GM18508 (cell line): ENCODE results near the gene XKR8.
"Not testable (repeated sequence)": the region's sequence is repeated elsewhere in the genome, so short reads cannot be mapped to it uniquely, and the experiment has no call there.

ENCODE experiments used
- ATAC-seq: cut with Tn5 transposase; IDR thresholded peaks from one replicate; pipeline ENCODE4 v1.9.1; 2021; ENCODE audit warnings: moderate number of reproducible peaks; ENCODE audit not compliant: insufficient read depth, unreplicated experiment

XKR8 gene

GRCh38 chr1:27980216-27980845, 20.6 kb downstream of the XKR8 start:
- ATAC-seq, result no peak

GRCh38 chr1:27981145-27981544, 21.4 kb downstream of the XKR8 start:
- ATAC-seq, result no peak

- ATAC-seq, result no peak
Observed at GRCh38 chr1:27990920-27991537, 31.3 kb downstream of the XKR8 start.

- no peak for ATAC-seq
Observed at GRCh38 chr1:27992276-27992675, 32.5 kb downstream of the XKR8 start.

GRCh38 chr1:27993241-27993640, 33.5 kb downstream of the XKR8 start:
- ATAC-seq, result no peak

GRCh38 chr1:27994060-27994459, 34.3 kb downstream of the XKR8 start:
- no peak for ATAC-seq

- not testable (repeated sequence) for ATAC-seq
Observed at GRCh38 chr1:27994526-27994925, 34.8 kb downstream of the XKR8 start.

- no peak for ATAC-seq
Observed at GRCh38 chr1:27999055-27999454, 39.3 kb downstream of the XKR8 start.

- ATAC-seq, result no peak
Observed at GRCh38 chr1:28002600-28002999, 42.8 kb downstream of the XKR8 start.

- ATAC-seq, result not testable (repeated sequence)
Observed at GRCh38 chr1:28003117-28003516, 43.3 kb downstream of the XKR8 start.

- no peak for ATAC-seq
Observed at GRCh38 chr1:28010969-28011368, 51.2 kb downstream of the XKR8 start.
